IPS DF 6.9 (cell line): ENCODE data around the gene EDC3.
"Not testable (repeated sequence)": the region's sequence is repeated elsewhere in the genome, so short reads cannot be mapped to it uniquely, and the experiment has no call there.

Source experiments
- DNase-seq: peaks from one replicate; pipeline ENCODE4 v3.0.0-alpha.2; 2013; ENCODE audit warnings: low read depth, low spot score
- H3K27ac ChIP-seq: one replicate; pipeline ENCODE4 v1.5.1; 2013; ENCODE audit warnings: low read length, control low read depth
- H3K27me3 ChIP-seq: 2 replicates; pipeline ENCODE4 v1.6.1; 2013; ENCODE audit warnings: mild to moderate bottlenecking, low read length; ENCODE audit not compliant: control insufficient read depth, insufficient read depth
- H3K36me3 ChIP-seq: 2 replicates; pipeline ENCODE4 v1.6.1; 2013; ENCODE audit warnings: low read length; ENCODE audit not compliant: control insufficient read depth, insufficient read depth
- H3K4me1 ChIP-seq: 2 replicates; pipeline ENCODE4 v1.6.1; 2013; ENCODE audit warnings: low read length; ENCODE audit not compliant: control insufficient read depth, insufficient read depth
- H3K4me3 ChIP-seq: 2 replicates; pipeline ENCODE4 v1.5.1; 2013; ENCODE audit warnings: mild to moderate bottlenecking, low read length
- H3K9me3 ChIP-seq: 2 replicates; pipeline ENCODE4 v1.6.1; 2013; ENCODE audit warnings: low read length, inconsistent platforms; ENCODE audit not compliant: control insufficient read depth, insufficient read depth
- WGBS: extraction: QIAGEN DNeasy Blood & Tissue Kit; methylation state at CpG from one replicate; pipeline ENCODE4 v1.1.7; 2013; ENCODE audit warnings: mixed read lengths, missing lambda C conversion rate; ENCODE audit not compliant: insufficient read length, insufficient coverage; 5-methylcytosine and 5-hydroxymethylcytosine counted together

The EDC3 gene

GRCh38 chr15:74633781-74634180, 62.0 kb downstream of the EDC3 start:
- H3K4me1 ChIP-seq = no peaks in the 10 kb centered on the region
- H3K36me3 ChIP-seq = peaks cover 5% of the 10 kb centered on the region; the same call in 1 of the 2 replicates
- H3K4me3 ChIP-seq = no peak overlapping the region
- WGBS = no CpG with 5 or more reads among the region's 2 CpGs
- H3K27ac ChIP-seq = no peak overlapping the region
- no peak for DNase-seq
- H3K9me3 ChIP-seq = no peaks in the 10 kb centered on the region
- H3K27me3 ChIP-seq = no peaks in the 10 kb centered on the region

DNA sequence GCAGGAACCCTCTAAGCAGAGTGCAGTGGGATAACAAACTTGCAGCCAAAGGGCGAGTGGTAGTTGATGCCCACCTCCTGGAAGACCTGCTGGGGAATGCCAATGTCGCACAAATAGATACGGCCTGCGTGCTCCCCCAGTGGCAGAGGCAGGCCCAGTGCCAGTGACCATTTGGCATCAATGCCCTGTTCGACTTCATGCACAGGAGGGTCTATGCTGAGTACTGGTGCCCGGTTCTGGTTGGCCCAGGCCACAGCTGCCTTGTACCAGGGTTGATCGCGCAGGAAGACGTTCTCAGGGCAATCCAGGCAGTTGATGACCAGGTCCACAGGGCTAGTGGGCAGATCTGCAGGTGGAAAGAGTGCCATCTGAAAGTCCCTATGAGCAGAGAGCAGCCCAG, 63.2 kb downstream of the EDC3 start:
- Histone ChIP-seq H3K4me1 (no peaks in the 10 kb centered on the region), H3K4me3 (no peak overlapping the region), H3K9me3 (no peaks in the 10 kb centered on the region), H3K27ac (no peak overlapping the region), H3K27me3 (no peaks in the 10 kb centered on the region), H3K36me3 (peaks cover 16% of the 10 kb centered on the region)
- no CpG with 5 or more reads among the region's 9 CpGs for WGBS
- no peak for DNase-seq

DNA sequence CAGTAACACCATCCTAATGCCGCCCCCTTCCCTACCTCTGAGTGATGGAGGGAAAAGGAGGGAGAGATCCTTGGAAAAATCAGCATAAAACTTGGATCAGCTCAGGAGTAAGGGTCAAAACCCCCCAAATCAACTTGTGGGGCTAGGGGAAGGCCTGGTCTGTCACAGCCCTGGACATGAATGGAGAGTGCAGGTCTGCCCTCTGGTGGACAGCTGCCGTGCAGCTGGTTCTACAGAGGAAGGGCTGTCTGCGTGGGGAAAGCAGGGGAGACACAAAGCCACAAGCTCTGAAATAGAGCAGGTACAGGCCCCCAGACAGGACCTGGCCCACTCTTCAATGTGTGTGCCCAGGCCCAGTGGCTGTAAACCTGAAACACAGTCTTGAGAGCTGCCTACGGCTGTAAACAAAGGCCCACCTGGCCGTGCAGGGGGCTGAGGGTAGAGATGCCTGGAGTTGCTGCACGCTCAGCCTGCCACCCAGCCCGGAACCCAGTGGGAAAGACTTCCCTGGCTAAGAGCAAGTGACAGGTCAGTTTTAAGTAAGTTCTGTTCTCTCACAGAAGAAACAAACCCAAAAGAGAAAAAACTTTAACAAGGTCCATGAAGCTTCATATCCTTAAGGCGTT, 63.8 kb downstream of the EDC3 start:
- no peaks in the 10 kb centered on the region for H3K9me3 ChIP-seq
- H3K4me3 ChIP-seq = no peak overlapping the region
- DNase-seq = no peak
- peaks cover 21% of the 10 kb centered on the region for H3K36me3 ChIP-seq
- H3K27ac ChIP-seq = no peak overlapping the region
- no peaks in the 10 kb centered on the region for H3K4me1 ChIP-seq
- no CpG with 5 or more reads among the region's 8 CpGs for WGBS
- no peaks in the 10 kb centered on the region for H3K27me3 ChIP-seq

DNA sequence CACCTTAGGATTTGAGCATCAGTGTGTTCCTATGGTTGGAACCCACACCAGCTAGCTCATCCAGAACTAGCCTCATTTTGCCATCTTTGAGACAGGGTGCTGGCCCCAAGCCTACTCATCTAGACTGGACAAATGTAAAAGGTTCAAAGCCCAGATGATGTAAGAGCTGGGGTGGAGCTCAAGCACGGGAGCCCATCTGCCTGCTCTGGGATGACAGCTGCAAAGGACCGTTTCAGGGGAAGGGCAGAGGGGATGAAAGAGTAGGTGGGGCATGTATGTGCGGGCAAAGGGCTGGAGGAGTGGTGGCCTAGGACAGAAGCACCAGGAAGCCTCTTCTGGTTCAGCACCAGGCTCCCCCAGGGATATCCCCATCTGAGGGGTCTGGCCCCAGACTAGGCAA, 64.4 kb downstream of the EDC3 start:
- H3K27ac ChIP-seq = no peak overlapping the region
- H3K27me3 ChIP-seq = no peaks in the 10 kb centered on the region
- DNase-seq = no peak
- no peaks in the 10 kb centered on the region for H3K4me1 ChIP-seq
- H3K4me3 ChIP-seq = no peak overlapping the region
- no CpG with 5 or more reads among the region's 3 CpGs for WGBS
- H3K36me3 ChIP-seq = peaks cover 24% of the 10 kb centered on the region
- no peaks in the 10 kb centered on the region for H3K9me3 ChIP-seq

DNA sequence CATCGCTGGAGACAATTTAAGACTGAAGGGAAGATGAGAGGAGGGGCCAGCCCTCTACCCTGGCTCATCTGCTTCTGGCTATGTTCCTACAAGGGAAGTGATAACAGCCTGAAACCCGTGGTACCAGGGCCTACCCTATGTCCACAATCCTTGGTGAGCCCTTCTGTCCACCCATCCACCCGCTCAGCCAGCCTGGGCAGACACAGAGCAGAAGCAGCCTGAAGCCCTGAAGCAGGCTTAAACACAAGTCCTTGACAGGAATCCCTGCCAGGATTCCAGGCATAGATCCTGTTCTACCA, 64.8 kb downstream of the EDC3 start:
- WGBS = no CpG with 5 or more reads among the region's 3 CpGs
- Histone ChIP-seq H3K36me3 (peaks cover 28% of the 10 kb centered on the region), H3K4me3 (no peak overlapping the region), H3K27ac (no peak overlapping the region), H3K4me1 (no peaks in the 10 kb centered on the region), H3K27me3 (no peaks in the 10 kb centered on the region), H3K9me3 (no peaks in the 10 kb centered on the region)
- DNase-seq = no peak

DNA sequence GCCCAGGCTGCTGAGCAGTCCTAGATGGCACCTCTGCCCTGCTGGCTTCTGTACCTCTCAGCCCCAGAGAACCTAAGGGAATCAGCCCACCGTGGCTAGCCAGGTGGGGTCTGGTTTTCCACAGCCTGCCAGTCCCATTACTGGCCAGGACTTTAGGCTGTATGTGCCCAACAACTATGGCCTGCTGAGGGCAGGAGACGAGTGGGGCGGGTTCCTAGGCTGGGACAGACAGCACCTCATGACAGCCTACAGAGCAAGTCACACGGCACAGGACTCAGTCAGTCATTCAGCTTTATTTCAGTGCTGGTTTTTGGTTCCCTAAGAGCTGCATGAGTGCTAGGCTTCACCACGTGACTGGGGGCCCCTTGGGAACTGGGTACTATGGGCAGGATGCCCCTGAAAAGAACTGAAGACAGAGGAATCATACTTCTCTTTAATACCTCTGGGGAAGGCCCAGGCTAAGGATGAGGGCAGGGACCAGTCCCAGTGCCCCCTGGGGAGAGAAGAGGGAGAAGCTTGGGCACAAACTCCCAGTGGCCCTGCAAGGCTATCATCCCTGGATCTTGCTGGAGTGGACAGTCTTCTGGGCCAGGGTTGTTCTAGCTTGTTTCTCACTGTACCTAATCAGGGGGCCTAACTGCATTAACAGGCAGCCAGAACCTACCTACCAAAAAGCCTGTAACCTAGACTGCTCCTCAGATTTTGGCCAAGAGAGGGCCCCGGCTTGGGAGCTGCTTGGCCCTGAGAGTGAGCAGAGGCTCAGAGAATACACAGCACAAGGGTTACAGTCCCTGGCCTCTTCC, 65.3 kb downstream of the EDC3 start:
- H3K4me3 ChIP-seq = no peak overlapping the region
- no peaks in the 10 kb centered on the region for H3K27me3 ChIP-seq
- H3K4me1 ChIP-seq = no peaks in the 10 kb centered on the region
- no CpG with 5 or more reads among the region's 6 CpGs for WGBS
- DNase-seq = no peak
- H3K9me3 ChIP-seq = no peaks in the 10 kb centered on the region
- peaks cover 33% of the 10 kb centered on the region for H3K36me3 ChIP-seq
- no peak overlapping the region for H3K27ac ChIP-seq

- peaks cover 41% of the 10 kb centered on the region for H3K36me3 ChIP-seq
- no CpG with 5 or more reads among the region's 10 CpGs for WGBS
- not testable (repeated sequence) for H3K27ac ChIP-seq, H3K4me1 ChIP-seq, H3K27me3 ChIP-seq, DNase-seq, H3K4me3 ChIP-seq, H3K9me3 ChIP-seq
These were observed 66.1 kb downstream of the EDC3 start for GRCh38 chr15:74629696-74630095.

DNA sequence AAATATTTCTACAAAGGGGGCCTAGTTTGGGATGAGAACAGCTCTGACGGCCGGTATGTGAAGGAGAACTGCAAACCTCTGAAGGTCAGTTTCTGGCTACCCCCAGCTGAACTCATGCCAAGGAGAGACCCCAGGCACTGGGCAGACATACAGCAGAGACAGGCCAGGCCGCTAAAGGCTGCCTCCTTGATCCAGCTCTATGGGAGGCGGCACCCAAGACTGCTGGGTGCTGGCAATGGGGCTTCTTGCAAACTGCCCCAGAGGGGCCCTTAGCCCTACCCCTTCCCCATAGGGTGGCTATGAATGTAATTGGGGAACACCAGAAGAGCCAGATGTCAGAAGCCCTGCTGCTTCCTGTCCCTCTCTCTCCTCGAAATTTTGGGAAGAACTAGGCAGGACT, 66.9 kb downstream of the EDC3 start:
- Histone ChIP-seq H3K27me3 (no peaks in the 10 kb centered on the region), H3K36me3 (peaks cover 48% of the 10 kb centered on the region)

DNA sequence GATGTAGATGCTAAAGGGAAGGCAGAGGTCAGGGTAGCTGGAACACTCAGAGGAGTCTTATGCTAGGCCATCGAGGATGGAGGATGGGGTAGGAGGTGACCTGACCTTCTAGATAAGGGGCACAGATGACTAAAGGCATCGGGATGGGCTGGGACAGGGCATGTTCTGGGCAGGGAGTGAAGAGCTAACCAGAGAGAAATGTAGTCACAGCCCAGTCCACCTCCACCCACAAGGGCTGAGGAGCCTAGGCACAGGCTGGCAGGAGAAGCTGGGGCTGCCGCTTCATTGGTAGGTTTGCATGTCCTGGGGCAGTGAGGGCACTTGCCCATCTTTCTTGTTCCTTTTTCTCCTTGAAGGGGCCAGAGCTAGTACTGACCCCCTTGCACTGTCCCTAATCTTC, 67.6 kb downstream of the EDC3 start:
- Histone ChIP-seq H3K4me1 (no peaks in the 10 kb centered on the region), H3K27ac (no peak overlapping the region), H3K36me3 (peaks cover 54% of the 10 kb centered on the region)

More for the DNA sequence above, 66.9 kb downstream of the EDC3 start:
- DNase-seq = no peak
- Histone ChIP-seq H3K4me1 (no peaks in the 10 kb centered on the region), H3K9me3 (no peaks in the 10 kb centered on the region), H3K27ac (no peak overlapping the region), H3K4me3 (no peak overlapping the region)
- WGBS = no CpG with 5 or more reads among the region's 5 CpGs

DNA sequence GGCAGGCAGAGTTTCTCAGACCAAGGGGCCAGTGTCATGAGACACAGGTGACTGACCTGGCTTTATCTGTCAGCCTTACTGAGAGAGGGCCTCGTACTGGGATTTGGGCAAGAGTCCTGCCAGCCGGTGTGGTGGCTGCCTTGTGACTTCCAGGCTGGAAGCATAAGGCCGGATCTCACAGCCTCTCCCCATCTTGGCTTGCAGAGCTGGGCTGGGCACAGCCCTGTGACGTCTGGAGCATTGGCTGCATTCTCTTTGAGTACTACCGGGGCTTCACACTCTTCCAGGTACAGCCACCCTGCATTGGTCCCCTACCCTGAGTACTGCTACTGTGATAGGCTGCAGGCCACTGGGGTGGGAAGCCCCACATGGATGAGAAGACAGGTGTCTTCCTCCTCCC, 68.1 kb downstream of the EDC3 start:
- no peaks in the 10 kb centered on the region for H3K4me1 ChIP-seq
- H3K36me3 ChIP-seq = peaks cover 58% of the 10 kb centered on the region
- H3K27ac ChIP-seq = no peak overlapping the region
- H3K27me3 ChIP-seq = no peaks in the 10 kb centered on the region
- no peaks in the 10 kb centered on the region for H3K9me3 ChIP-seq
- no peak overlapping the region for H3K4me3 ChIP-seq
- no peak for DNase-seq
- WGBS = no CpG with 5 or more reads among the region's 5 CpGs

More for the DNA sequence above, 67.6 kb downstream of the EDC3 start:
- Histone ChIP-seq H3K27me3 (no peaks in the 10 kb centered on the region), H3K9me3 (no peaks in the 10 kb centered on the region), H3K4me3 (no peak overlapping the region)
- no CpG with 5 or more reads among the region's 3 CpGs for WGBS
- DNase-seq = no peak
